ENCODE results near the gene UBE2K. TPM values are rescaled to one million over a fixed set of nuclear protein-coding genes. Genes with fewer than 3 reads are reported as not detected.

Gene UBE2K
- total RNA-seq, 1 donor from 2014 or later: 68.7 TPM

Other genes starting within 250 kb of the UBE2K start
- gene RPL9, start 239.2 kb upstream of the UBE2K start, total RNA-seq: 1,647 to 1,774 TPM (median 1,761 TPM) in 3 replicates
- gene LIAS, start 239.1 kb upstream of the UBE2K start, total RNA-seq: 15.8 to 19.1 TPM (median 16.3 TPM) in 3 replicates
- 76.2 to 77.1 TPM (median 76.6 TPM) in 3 replicates for gene UGDH, start 170.7 kb upstream of the UBE2K start, total RNA-seq
- 13.7 to 16.7 TPM (median 15.9 TPM) in 3 replicates for gene SMIM14, start 59.3 kb upstream of the UBE2K start, total RNA-seq